ENCODE data around the gene CMPK2.

The CMPK2 gene

DNA sequence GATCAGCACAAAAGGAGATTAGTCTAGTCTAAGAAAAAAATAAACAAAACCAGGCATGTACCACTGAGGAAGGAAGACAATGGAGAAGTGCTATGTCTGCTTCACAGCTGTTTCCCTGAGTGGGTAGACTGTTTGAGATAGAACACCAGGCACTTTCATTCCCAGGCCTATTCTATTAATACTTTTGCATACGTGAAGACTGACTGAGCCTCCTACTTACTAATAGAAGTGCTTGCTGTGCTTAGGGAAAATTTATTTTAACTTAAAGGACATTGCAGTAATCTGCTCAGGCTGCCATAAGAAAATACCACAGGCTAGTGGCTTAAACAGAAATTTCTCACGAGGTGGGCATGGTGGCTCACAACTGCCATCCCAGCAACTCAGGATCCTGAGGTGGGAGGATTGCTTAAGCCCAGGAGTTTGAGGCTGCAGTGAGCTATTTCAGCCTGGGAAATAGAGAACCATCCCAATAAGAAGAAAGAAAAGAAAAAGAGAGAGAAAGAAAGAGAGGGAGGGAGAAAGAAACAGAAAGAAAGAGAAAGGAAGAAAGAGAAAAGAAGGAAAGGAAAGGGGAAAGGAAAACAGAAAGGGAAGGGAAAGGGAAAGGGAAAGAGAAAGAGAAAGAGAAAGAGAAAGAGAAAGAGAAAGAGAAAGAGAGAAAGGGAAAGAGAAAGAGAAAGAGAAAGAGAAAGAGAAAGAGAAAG is 33.0 kb downstream of the CMPK2 start:
- no peak overlapping the region for H3K4me3 ChIP-seq (replicated peaks; ENCODE audit: low read depth, low read length)
- DNase-seq (ENCODE audit: low read depth): no peak
- TF ChIP-seq, protein P1, sequence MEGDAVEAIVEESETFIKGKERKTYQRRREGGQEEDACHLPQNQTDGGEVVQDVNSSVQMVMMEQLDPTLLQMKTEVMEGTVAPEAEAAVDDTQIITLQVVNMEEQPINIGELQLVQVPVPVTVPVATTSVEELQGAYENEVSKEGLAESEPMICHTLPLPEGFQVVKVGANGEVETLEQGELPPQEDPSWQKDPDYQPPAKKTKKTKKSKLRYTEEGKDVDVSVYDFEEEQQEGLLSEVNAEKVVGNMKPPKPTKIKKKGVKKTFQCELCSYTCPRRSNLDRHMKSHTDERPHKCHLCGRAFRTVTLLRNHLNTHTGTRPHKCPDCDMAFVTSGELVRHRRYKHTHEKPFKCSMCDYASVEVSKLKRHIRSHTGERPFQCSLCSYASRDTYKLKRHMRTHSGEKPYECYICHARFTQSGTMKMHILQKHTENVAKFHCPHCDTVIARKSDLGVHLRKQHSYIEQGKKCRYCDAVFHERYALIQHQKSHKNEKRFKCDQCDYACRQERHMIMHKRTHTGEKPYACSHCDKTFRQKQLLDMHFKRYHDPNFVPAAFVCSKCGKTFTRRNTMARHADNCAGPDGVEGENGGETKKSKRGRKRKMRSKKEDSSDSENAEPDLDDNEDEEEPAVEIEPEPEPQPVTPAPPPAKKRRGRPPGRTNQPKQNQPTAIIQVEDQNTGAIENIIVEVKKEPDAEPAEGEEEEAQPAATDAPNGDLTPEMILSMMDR (IDR thresholded peaks at IDR 0.05; ENCODE audit: low read length, missing control alignments): no peak

DNA sequence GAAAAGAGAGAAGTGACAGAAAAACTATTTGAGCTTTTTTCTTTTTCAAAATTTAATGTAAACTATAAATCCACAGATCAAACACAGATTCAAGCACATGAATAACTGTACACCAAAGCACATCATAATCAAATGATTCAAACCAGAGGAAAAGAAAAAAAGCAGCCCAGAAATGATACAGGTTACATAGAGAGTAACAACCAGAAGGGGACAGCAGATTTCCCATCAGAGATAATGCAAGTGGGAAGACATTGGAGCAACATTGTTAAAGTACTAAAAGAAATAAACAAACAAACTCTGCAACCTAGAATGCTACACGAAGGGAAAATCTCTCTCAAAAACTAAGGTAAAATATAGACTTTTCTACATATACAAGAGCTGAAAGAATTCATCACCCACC is 34.5 kb downstream of the CMPK2 start:
- TF ChIP-seq, protein P1 (IDR thresholded peaks at IDR 0.05; ENCODE audit: low read length, missing control alignments): no peak
- no peak overlapping the region for H3K4me3 ChIP-seq (replicated peaks; ENCODE audit: low read depth, low read length)
- DNase-seq (ENCODE audit: low read depth): no peak

DNA sequence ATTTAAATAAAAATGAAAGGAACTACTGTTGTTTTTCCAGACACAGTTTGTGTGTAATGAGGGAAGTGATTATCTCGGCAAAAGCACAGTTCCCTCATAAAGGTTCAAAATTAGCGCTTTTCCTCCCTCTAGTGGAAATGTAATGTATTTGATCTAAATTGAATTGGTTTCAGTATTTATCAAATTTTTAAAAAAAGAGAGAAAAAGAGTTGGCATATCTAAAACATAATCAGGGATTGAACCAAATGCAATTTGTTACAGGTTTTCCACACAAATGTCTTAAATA is 37.5 kb downstream of the CMPK2 start:
- TF ChIP-seq, protein P1 (IDR thresholded peaks at IDR 0.05; ENCODE audit: low read length, missing control alignments): peak; percentile 36
- peak; percentile 50 for DNase-seq (ENCODE audit: low read depth)
- H3K4me3 ChIP-seq (replicated peaks; ENCODE audit: low read depth, low read length): no peak overlapping the region

DNA sequence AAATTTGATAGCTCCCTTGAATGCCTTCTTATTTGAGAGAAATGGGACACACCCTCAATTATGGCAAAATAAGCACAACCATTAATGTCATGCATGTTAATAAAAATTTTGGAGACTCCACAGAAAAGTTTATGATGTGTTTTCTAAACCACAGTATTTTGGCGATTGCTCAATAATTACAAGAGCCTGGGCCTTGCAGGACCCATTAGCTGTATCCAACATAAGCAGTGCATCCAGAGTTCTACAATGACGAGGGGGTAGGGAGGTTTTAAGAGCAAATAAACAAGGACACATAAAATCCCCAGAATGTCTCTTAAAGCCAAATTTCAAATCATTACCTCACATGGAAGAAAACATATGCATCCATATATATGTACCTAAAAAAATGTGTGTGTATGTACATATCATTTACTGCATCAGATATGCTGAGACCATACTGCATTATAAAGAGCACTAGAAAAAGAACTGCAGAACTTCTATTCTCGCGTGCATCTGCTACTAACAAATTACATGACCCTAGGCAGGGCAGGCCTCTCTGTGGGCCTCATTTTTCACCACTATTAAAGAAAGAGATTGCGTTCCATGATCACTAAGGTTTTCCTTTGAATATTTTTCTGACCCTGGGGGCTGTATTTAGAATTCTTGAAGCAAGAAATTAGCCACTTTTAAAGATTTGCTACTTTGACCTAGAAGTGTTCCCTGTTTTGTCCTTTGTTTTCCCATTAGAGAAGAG is 38.0 kb downstream of the CMPK2 start:
- TF ChIP-seq, protein P1 (IDR thresholded peaks at IDR 0.05; ENCODE audit: low read length, missing control alignments): no peak
- no peak for DNase-seq (ENCODE audit: low read depth)
- no peak overlapping the region for H3K4me3 ChIP-seq (replicated peaks; ENCODE audit: low read depth, low read length)

DNA sequence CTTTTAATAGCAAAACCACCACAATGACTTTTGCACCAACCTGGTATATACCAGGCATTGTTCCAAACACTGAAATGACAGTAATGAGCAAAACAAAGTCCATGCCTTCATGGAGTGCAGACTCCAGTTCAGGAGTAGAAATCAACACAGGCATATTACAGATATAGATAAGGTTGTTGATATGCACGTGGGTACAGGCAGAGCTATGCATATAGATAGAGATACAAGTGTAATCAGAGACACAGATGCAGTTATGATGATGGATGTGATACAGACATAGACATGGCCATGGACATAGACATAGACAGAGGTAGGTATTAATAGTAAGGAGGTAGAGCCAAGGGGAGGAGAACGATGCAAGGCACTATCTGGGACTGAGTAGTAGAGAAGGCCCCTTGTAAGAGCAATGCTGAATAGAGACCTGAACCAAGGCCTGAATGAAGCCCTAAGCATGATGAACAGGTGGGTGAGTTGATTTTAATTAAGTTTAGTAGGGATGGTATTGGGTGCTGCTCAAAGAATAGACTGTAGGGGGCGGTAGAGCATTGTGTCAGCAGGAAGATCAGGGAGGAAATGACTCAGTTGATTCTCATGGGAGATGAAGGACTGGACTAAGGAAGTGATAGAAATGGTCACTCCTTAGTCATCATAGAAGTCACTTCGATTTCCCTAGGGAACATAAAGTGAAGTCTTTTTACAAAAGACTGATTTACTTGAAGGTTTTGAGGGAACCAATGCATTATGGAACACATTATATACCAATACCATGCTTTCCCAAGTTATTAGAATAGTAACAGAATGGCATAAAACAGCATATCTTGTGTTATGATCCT is 39.4 kb downstream of the CMPK2 start:
- TF ChIP-seq, protein P1 (IDR thresholded peaks at IDR 0.05; ENCODE audit: low read length, missing control alignments): peak; percentile 56
- no peak overlapping the region for H3K4me3 ChIP-seq (replicated peaks; ENCODE audit: low read depth, low read length)
- peak; percentile 81 for DNase-seq (ENCODE audit: low read depth)

DNA sequence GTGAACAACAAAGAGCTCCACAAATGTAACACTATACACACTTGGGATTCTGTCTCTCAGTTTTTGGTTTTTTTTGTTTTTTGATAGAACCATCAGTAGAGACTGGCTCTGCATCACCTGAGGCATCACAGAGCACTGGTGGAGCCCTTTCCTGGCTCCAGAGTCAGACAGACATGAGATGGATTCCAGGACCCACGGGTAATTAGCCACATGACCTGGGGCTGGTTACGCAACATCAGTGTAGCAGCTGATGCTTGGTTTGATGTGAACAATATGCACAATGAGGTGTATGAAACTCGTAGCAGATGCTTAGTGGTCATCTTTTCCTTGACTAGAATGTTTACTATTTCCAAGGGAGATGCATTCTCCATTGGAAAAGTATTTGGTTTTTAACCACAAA is 40.7 kb downstream of the CMPK2 start:
- no peak overlapping the region for H3K4me3 ChIP-seq (replicated peaks; ENCODE audit: low read depth, low read length)
- TF ChIP-seq, protein P1 (IDR thresholded peaks at IDR 0.05; ENCODE audit: low read length, missing control alignments): no peak
- peak; percentile 39 for DNase-seq (ENCODE audit: low read depth)
